Naive thymus-derived CD4-positive, alpha-beta T cell (primary cell): ENCODE results near the gene NSL1. TPM values are rescaled to one million over a fixed set of nuclear protein-coding genes. Genes with fewer than 3 reads are reported as not detected.

Experiments used
- ATAC-seq: fragments of 150-1000 bp; cut with Tn5 transposase; 2 replicates; pipeline ENCODE4 v1.10.0; 2021; ENCODE audit warnings: mild to moderate bottlenecking, moderate library complexity
- CTCF ChIA-PET: fragments of 350-600 bp; sonication (Branson Sonifier 250); formaldehyde crosslinking; loops from one replicate; lab custom pipeline; 2021; ENCODE audit warnings: antibody characterized with exemption; lab: Charles Lee
- POLR2A ChIA-PET: fragments of 350-600 bp; sonication (Branson Sonifier 250); formaldehyde crosslinking; loops from one replicate; lab custom pipeline; 2021; ENCODE audit warnings: antibody characterized with exemption, inconsistent platforms; lab: Charles Lee
- DNase-seq, 9 donors: peaks; one replicate each; pipeline versions ENCODE4 v3.0.0 to v3.0.0-alpha.2; 2020 to 2022; ENCODE audit warnings: mixed read lengths in 1 of 9
- H3K27ac ChIP-seq: one replicate; pipeline ENCODE4 v1.7.0; 2013; ENCODE audit warnings: mild to moderate bottlenecking, low read depth, low read length, moderate library complexity
- H3K27me3 ChIP-seq, 2 donors: one replicate each; pipeline ENCODE4 v1.7.0; 2013; ENCODE audit warnings: low read length in 2 of 2, mild to moderate bottlenecking in 2 of 2, moderate library complexity in 2 of 2; ENCODE audit not compliant: control insufficient read depth in 2 of 2, insufficient read depth in 2 of 2
- H3K36me3 ChIP-seq, 3 experiments: 1 replicate in 2 of 3; 2 replicates in 1 of 3; pipeline ENCODE4 v1.7.0; 2013; ENCODE audit warnings: low read length in 3 of 3, mild to moderate bottlenecking in 3 of 3, moderate library complexity in 1 of 3; ENCODE audit not compliant: insufficient read depth in 3 of 3, control insufficient read depth in 2 of 3
- H3K4me1 ChIP-seq, 2 donors: one replicate each; pipeline ENCODE4 v1.7.0; 2013; ENCODE audit warnings: low read length in 2 of 2, mild to moderate bottlenecking in 2 of 2, moderate library complexity in 1 of 2; ENCODE audit not compliant: control insufficient read depth in 2 of 2, insufficient read depth in 2 of 2
- H3K4me3 ChIP-seq: 2 replicates; pipeline ENCODE4 v1.7.0; 2013; ENCODE audit warnings: mild to moderate bottlenecking, low read length
- H3K9me3 ChIP-seq, 3 experiments: 1 replicate in 2 of 3; 2 replicates in 1 of 3; pipeline ENCODE4 v1.7.0; 2013; ENCODE audit warnings: low read length in 3 of 3; ENCODE audit not compliant: control insufficient read depth in 2 of 3
- H3K27ac Mint-ChIP-seq, 9 donors: one replicate each; pipeline ENCODE4 v1.8.0; 2020 to 2022; ENCODE audit warnings: mixed read lengths in 9 of 9, mild to moderate bottlenecking in 8 of 9, moderate library complexity in 5 of 9, inconsistent platforms in 2 of 9
- H3K27me3 Mint-ChIP-seq, 5 donors: one replicate each; pipeline ENCODE4 v1.8.0; 2021 to 2022; ENCODE audit warnings: mixed read lengths in 5 of 5, mild to moderate bottlenecking in 1 of 5
- H3K36me3 Mint-ChIP-seq, 5 donors: one replicate each; pipeline ENCODE4 v1.8.0; 2020 to 2022; ENCODE audit warnings: mixed read lengths in 5 of 5, mild to moderate bottlenecking in 3 of 5, inconsistent platforms in 1 of 5
- H3K4me1 Mint-ChIP-seq, 7 donors: one replicate each; pipeline ENCODE4 v1.8.0; 2020 to 2022; ENCODE audit warnings: mixed read lengths in 7 of 7, mild to moderate bottlenecking in 3 of 7, inconsistent platforms in 1 of 7
- H3K4me3 Mint-ChIP-seq, 10 donors: one replicate each; pipeline ENCODE4 v1.8.0; 2020 to 2022; ENCODE audit warnings: mild to moderate bottlenecking in 10 of 10, mixed read lengths in 10 of 10, moderate library complexity in 6 of 10, inconsistent platforms in 2 of 10
- H3K9me3 Mint-ChIP-seq, 11 donors: one replicate each; pipeline ENCODE4 v1.8.0; 2020 to 2022; ENCODE audit warnings: mixed read lengths in 11 of 11, mild to moderate bottlenecking in 4 of 11, inconsistent platforms in 1 of 11, moderate library complexity in 1 of 11
- intact Hi-C, 2 donors: fragments of 100-400 bp; cut with micrococcal nuclease; formaldehyde crosslinking; loops; one replicate each; pipeline ENCODE4 v1.15.1; 2023
- polyA plus RNA-seq, 2 donors: library from polyadenylated mRNA; unstranded; fragments of 300-500 nt; fragmentation: Illumina TruSeq; gene quantifications; one replicate each; pipeline ENCODE4 v1.2.3, GENCODE V29; 2021
- total RNA-seq, 6 experiments: library from RNA in 5 of 6; stranded (reverse) in 5 of 6; gene quantifications; 1 replicate in 5 of 6; 2 replicates in 1 of 6; pipeline ENCODE4 v1.2.3 and lab custom pipeline; 2021 to 2026

The NSL1 gene
- total and polyA plus RNA-seq, 7 experiments from 2014 or later: 22.3 to 79.3 (median 37.7) TPM

DNA sequence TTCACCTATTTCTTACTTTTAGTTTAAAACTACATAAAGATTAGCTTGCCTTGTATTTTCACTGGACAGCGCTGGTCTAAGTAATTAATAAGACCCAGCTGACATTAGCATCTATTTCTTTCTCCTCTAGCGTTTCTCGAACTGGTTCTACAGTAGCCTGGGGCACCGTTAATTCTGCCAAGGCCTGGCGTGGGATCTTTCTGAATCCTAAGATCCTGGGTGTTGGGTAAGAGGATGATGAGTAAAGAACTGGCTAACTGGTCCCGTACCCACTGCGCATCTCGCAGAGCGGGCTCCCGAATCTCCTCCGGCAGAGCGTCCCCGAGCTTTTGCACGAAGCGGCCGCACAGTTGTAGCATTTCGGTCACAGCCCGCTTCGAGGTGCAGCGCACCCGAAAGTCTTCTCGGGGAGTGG is 309 bp downstream of the NSL1 start:
- DNase-seq: no peak
- H3K27me3 ChIP-seq: no peaks in the 10 kb centered on the region
- ChIA-PET CTCF (interaction anchor here (0.9 kb wide), 1 partner anchor 49 kb away, joined by 3 read pairs; no protein-coding TSS in a partner anchor), POLR2A (interaction anchor here (0.6 to 1.8 kb wide), 17 partner anchors 9 to 316 kb away, joined by 3 to 8 read pairs (median 4); no protein-coding TSS in a partner anchor)
- H3K27ac Mint-ChIP-seq: peak overlapping the region; percentile 87 to 99 (median 96)
- peak; percentile 63 for ATAC-seq
- H3K9me3 Mint-ChIP-seq: peaks cover 0 to 7% (median 0%) of the 10 kb centered on the region in 11 donors
- intact Hi-C loops: loop anchor here (1.0 to 5.0 kb wide), 12 partner anchors 40 to 1214 kb away; partner anchors contain the start of genes ANGEL2 (in 2 of the 2), DTL (in 2 of the 2), FLVCR1 (in 2 of the 2) and INTS7 (in 2 of the 2)
- H3K4me1 Mint-ChIP-seq: peaks cover 27 to 58% (median 43%) of the 10 kb centered on the region in 7 donors
- peaks cover 17 to 19% of the 10 kb centered on the region in 2 donors for H3K4me1 ChIP-seq
- peaks cover 0 to 19% (median 0%) of the 10 kb centered on the region in 3 experiments for H3K36me3 ChIP-seq
- H3K27ac ChIP-seq: peak overlapping the region; percentile 83
- peaks cover 0 to 15% (median 7%) of the 10 kb centered on the region in 5 donors for H3K36me3 Mint-ChIP-seq
- peak overlapping the region; percentile 86 to 98 (median 95) for H3K4me3 Mint-ChIP-seq
- H3K4me3 ChIP-seq: peak overlapping the region; percentile 100
- H3K9me3 ChIP-seq: no peaks in the 10 kb centered on the region
- no peaks in the 10 kb centered on the region for H3K27me3 Mint-ChIP-seq

DNA sequence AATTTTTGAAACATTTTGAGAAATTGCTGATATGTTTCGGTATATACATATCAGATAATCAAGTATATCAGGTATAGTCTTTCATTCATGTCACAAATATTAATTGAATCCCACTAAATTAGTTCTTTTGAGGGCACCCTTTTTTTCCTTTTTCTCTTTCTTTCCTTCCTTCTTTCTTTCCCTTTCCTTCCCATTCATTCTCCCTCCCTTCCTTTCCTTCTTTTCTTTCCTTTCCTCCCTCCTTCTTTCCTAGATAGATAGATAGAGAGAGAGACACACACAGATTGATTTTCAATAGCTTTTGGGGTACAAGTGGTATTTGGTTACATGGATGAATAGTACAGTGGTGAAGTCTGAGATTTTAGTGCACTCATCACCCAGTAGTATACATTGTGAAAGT is 5.7 kb downstream of the NSL1 start:
- Mint-ChIP-seq H3K9me3 (no peaks in the 10 kb centered on the region), H3K27ac (peak overlapping the region in 1 of 9 donors; percentile 22), H3K4me3 (no peak overlapping the region), H3K27me3 (no peaks in the 10 kb centered on the region), H3K4me1 (peaks cover 6 to 31% (median 19%) of the 10 kb centered on the region in 7 donors), H3K36me3 (peaks cover 0 to 19% (median 5%) of the 10 kb centered on the region in 5 donors)
- POLR2A ChIA-PET: interaction anchor here (0.7 kb wide), 1 partner anchor 22 kb away, joined by 3 read pairs; no protein-coding TSS in a partner anchor
- intact Hi-C loops: no loop called here
- no peak for ATAC-seq
- no peak overlapping the region for H3K27ac ChIP-seq
- H3K4me1 ChIP-seq: peaks cover 4 to 12% of the 10 kb centered on the region in 2 donors
- DNase-seq: no peak
- H3K36me3 ChIP-seq: peaks cover 0 to 28% (median 13%) of the 10 kb centered on the region in 3 experiments
- no peak overlapping the region for H3K4me3 ChIP-seq
- no peaks in the 10 kb centered on the region for H3K27me3 ChIP-seq
- CTCF ChIA-PET: interaction anchor here (0.7 to 1.9 kb wide), 2 partner anchors 34 to 121 kb away, joined by 3 to 10 read pairs; no protein-coding TSS in a partner anchor
- no peaks in the 10 kb centered on the region for H3K9me3 ChIP-seq

DNA sequence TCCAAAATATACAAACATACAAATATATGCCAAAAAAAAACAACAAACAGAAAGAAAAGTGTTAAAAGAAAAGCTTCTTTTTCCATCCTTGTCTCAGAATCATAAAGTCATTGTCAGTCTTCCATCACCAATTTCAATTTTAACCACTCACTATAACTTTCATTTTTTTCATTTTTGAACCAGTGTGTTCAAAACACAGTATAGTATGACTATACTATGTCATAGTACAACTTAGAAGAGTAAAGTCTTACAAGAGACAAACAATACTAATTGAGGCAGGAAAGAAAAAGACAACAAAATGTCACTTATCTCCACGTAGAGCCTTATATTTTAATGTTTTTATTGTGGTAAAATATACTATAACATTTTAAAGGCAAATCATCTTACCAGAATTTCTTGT is 7.6 kb downstream of the NSL1 start:
- Mint-ChIP-seq H3K9me3 (no peaks in the 10 kb centered on the region), H3K27me3 (no peaks in the 10 kb centered on the region), H3K36me3 (peaks cover 0 to 19% (median 5%) of the 10 kb centered on the region in 5 donors), H3K4me3 (no peak overlapping the region), H3K27ac (no peak overlapping the region), H3K4me1 (peaks cover 4 to 26% (median 10%) of the 10 kb centered on the region in 7 donors)
- no peak for DNase-seq
- Histone ChIP-seq H3K9me3 (no peaks in the 10 kb centered on the region), H3K36me3 (peaks cover 0 to 28% (median 13%) of the 10 kb centered on the region in 3 experiments), H3K4me3 (no peak overlapping the region), H3K27ac (no peak overlapping the region), H3K4me1 (peaks cover 0 to 3% of the 10 kb centered on the region in 2 donors), H3K27me3 (no peaks in the 10 kb centered on the region)
- ChIA-PET CTCF (interaction anchor here (0.6 to 3.8 kb wide), 3 partner anchors 118 to 306 kb away, joined by 3 to 60 read pairs (median 3); no protein-coding TSS in a partner anchor), POLR2A (no interaction called here)
- no peak for ATAC-seq
- intact Hi-C loops: loop anchor here (2.0 to 5.0 kb wide), 5 partner anchors 23 to 1102 kb away; partner anchors contain the start of gene ATF3 (in 1 of the 2)

DNA sequence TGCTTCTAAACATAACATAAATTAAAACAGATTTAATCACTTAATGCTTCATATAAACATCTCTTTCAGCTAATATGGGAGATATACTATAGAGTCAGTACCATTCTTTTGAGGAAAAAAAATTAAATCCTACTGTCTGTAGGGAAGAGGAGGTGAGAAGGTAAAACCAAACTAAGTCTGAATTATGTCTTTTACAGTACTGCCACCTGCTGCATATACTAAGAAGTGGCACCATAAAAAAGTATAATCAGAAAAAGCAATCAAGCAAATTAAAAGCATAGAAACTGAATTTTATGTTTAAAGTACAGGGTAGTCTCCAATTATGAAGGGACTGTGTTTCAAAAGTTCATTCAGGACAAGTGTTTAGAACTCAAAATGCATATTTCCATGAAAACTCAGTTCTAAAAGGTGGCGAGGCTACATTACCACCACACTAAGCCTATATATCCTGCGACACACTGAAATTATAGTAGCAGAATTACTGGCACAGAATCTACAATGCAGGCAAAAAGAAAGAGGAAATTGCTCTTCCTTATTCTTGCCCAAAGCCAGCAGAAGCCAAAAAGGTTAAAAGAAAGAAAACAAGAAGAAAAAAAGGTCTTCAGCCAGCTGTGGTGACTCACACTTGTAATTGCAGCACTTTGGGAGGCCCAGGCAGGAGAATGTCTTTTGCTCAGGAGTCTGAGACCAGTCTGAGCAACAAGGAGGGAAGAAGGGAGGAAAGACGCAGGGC is 9.0 kb downstream of the NSL1 start:
- DNase-seq (peak in 6 of 9 donors; percentile 4 to 45 (median 34)), ATAC-seq (peak; percentile 73)
- Histone ChIP-seq H3K4me3 (no peak overlapping the region), H3K27me3 (no peaks in the 10 kb centered on the region), H3K27ac (no peak overlapping the region), H3K9me3 (no peaks in the 10 kb centered on the region), H3K4me1 (no peaks in the 10 kb centered on the region), H3K36me3 (peaks cover 0 to 28% (median 13%) of the 10 kb centered on the region in 3 experiments)
- ChIA-PET CTCF (interaction anchor here (0.8 to 3.8 kb wide), 13 partner anchors 9 to 319 kb away, joined by 3 to 60 read pairs (median 4); no protein-coding TSS in a partner anchor), POLR2A (interaction anchor here (1.2 kb wide), 1 partner anchor 9 kb away, joined by 5 read pairs; the partner anchor contains the start of genes NSL1 and TATDN3)
- Mint-ChIP-seq H3K27ac (peak overlapping the region in 1 of 9 donors; percentile 31), H3K9me3 (no peaks in the 10 kb centered on the region), H3K4me3 (no peak overlapping the region), H3K4me1 (peaks cover 0 to 18% (median 6%) of the 10 kb centered on the region in 7 donors), H3K27me3 (no peaks in the 10 kb centered on the region), H3K36me3 (peaks cover 0 to 26% (median 12%) of the 10 kb centered on the region in 5 donors)
- intact Hi-C loops: loop anchor here (1.0 to 5.0 kb wide), 9 partner anchors 22 to 1100 kb away; partner anchors contain the start of genes BATF3 (in 2 of the 2) and ATF3 (in 1 of the 2)

DNA sequence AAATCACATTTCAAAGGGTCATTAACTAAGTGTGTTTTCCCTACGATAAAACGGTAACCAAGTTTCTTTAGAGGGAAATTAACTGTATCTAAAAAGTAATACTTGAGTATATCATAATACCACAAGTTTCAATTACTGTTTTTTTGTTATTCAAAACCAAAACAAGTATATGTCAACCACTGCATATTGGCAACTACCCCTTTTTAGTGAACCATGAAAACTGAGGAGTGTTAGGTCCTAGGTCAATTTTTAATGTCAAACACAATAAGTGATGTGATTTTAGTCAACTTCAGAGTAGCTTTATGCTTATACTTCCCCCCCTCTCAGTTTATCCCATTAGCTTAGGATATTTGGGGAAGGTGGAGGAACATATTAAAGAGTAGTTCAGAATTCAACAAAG is 10.4 kb downstream of the NSL1 start:
- POLR2A ChIA-PET: interaction anchor here (0.8 to 1.2 kb wide), 3 partner anchors 10 to 89 kb away, joined by 3 to 5 read pairs (median 4); partner anchors contain the start of genes NSL1 and TATDN3
- H3K36me3 ChIP-seq: peaks cover 0 to 19% (median 13%) of the 10 kb centered on the region in 3 experiments
- Mint-ChIP-seq H3K27me3 (no peaks in the 10 kb centered on the region), H3K4me3 (no peak overlapping the region), H3K36me3 (peaks cover 0 to 31% (median 16%) of the 10 kb centered on the region in 5 donors), H3K27ac (no peak overlapping the region), H3K9me3 (no peaks in the 10 kb centered on the region), H3K4me1 (peaks cover 0 to 14% (median 5%) of the 10 kb centered on the region in 7 donors)
- intact Hi-C loops: loop anchor here (5.0 kb wide), 2 partner anchors 324 to 1099 kb away; no protein-coding TSS in a partner anchor
- H3K4me3 ChIP-seq: no peak overlapping the region
- H3K27ac ChIP-seq: no peak overlapping the region
- no peaks in the 10 kb centered on the region for H3K4me1 ChIP-seq
- no peaks in the 10 kb centered on the region for H3K27me3 ChIP-seq
- H3K9me3 ChIP-seq: no peaks in the 10 kb centered on the region
- DNase-seq (no peak), ATAC-seq (no peak)
- CTCF ChIA-PET: interaction anchor here (0.9 to 3.8 kb wide), 10 partner anchors 10 to 1100 kb away, joined by 3 to 60 read pairs (median 4); no protein-coding TSS in a partner anchor

DNA sequence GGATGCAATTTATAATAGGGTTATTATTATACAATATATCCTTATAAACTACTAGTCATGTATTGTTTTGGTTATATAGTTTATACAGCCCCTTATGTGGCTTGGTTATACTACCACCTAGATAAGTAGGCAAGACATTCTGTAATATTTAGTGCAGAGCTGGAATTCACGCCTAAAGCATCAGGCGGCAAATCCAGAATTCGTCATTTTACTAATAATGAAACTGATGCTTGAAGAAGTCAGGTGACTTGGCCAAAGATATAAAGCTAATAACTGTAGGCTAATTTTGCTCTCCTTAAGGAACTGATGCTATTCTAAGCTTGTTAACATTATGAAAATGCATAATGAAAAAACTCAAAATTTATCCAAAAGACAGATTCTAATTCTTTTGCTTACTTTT is 10.8 kb downstream of the NSL1 start:
- Mint-ChIP-seq H3K36me3 (peaks cover 0 to 27% (median 15%) of the 10 kb centered on the region in 5 donors), H3K4me3 (no peak overlapping the region), H3K9me3 (no peaks in the 10 kb centered on the region), H3K27ac (no peak overlapping the region), H3K4me1 (peaks cover 0 to 14% (median 5%) of the 10 kb centered on the region in 7 donors), H3K27me3 (no peaks in the 10 kb centered on the region)
- POLR2A ChIA-PET: interaction anchor here (1.0 kb wide), 1 partner anchor 88 kb away, joined by 4 read pairs; no protein-coding TSS in a partner anchor
- DNase-seq (no peak), ATAC-seq (no peak)
- Histone ChIP-seq H3K27me3 (no peaks in the 10 kb centered on the region), H3K4me3 (no peak overlapping the region), H3K36me3 (peaks cover 0 to 18% (median 13%) of the 10 kb centered on the region in 3 experiments), H3K4me1 (no peaks in the 10 kb centered on the region), H3K27ac (no peak overlapping the region), H3K9me3 (no peaks in the 10 kb centered on the region)
- CTCF ChIA-PET: interaction anchor here (1.0 to 3.8 kb wide), 3 partner anchors 12 to 114 kb away, joined by 3 to 60 read pairs (median 7); no protein-coding TSS in a partner anchor
- intact Hi-C loops: loop anchor here (5.0 kb wide), 2 partner anchors 323 to 1098 kb away; no protein-coding TSS in a partner anchor
